ENCODE measurements around the gene GPX5.
A peak's percentile ranks its signal among the peaks of the same experiment; 100 is the strongest.
"Not testable (repeated sequence)": the region's sequence is repeated elsewhere in the genome, so short reads cannot be mapped to it uniquely, and the experiment has no call there.

Gene GPX5

DNA sequence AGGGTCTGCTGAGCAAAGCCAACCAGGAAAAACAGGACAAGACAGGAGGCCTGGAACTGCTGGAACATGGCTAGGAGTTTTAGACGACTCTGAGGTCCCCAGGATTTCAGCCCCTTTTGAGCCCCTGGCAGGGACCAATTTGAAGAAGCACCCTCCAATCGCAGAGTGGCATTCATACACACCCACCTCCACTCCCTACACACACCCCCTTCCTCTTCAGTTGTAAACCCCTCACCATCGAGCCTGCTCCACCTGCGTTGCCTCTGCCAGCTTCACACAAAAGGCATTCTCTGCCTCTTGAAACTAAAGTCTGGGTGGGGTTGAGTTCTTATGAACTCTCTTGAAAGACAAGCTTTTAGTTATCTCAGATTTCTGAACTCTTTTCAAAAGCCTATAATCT, 10.0 kb upstream of the GPX5 start, which contains the start of gene GPX6:
Gene GPX6 (minus strand): TSS at position 118 of the 400 bp plus-strand sequence. CDS start 50 bp downstream, at position 68.
- DNase-seq = no peak

DNA sequence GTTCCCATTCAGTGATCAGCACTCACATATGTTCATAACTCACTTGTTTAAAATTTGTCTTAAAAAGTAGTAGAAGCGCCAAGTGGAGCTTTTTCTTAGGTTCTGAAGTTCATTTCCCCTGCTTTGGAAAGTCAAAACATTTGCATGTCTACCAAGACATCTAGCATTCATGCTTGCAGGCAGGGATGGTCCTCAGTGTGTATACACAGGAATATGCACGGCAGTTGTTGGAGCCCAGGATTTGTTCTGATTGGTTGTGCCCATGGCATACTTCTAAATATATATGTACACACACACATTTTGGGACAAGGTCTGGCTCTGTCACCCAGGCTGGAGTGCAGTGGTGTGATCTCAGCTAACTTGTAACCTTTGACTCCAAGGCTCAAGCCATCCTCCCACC, 7.7 kb upstream of the GPX5 start:
- no peak for DNase-seq

DNA sequence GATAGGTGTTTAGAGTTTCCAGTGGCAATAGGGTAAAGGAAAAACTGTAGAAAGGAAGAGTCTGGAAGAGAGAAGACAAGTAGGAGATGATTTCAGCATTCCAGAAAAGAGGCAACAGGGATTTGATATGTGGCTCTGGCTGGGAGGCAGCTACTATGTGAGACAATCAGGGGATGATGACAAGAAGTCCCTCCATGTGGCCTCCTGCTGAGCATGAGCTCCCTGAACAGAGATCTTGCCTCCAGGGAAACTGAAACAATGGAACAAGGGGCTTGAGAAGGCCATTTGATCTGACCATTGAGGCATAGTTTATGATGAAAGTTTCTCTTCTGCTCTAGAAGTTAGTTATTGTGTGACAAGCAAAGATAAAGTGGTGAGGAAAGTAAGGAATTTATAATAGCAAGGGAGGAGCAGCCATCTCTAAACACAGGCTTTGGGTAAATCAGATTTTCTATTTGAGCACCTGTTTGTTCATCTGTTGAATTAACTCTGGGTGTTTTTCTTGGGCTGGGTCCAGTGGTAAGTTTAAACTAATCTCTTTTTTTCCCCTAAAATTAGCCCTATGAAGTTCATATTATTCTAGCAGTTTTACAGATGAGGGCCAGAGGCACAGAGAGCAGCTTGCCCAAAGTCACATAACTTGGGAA, 3.0 kb upstream of the GPX5 start:
- DNase-seq = no peak

DNA sequence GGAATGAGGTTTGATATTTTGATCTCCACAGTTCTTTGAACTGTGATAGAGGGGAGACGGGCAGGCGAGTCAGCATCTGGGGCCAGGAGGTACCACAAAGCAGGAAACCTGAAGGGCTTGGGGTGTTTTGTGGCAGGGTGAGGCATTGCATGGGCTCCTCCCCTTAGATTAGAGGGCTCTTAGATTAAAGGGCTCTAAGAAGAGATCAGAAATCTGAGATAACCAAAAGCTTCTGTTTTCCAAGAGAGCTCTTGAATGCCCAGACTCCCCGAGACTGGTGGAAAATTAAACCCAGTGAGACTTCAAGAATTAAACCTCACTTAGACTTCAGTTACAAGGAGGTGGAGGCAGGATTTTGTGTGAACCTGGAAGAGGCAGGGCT, 2.4 kb upstream of the GPX5 start:
- DNase-seq = no peak

DNA sequence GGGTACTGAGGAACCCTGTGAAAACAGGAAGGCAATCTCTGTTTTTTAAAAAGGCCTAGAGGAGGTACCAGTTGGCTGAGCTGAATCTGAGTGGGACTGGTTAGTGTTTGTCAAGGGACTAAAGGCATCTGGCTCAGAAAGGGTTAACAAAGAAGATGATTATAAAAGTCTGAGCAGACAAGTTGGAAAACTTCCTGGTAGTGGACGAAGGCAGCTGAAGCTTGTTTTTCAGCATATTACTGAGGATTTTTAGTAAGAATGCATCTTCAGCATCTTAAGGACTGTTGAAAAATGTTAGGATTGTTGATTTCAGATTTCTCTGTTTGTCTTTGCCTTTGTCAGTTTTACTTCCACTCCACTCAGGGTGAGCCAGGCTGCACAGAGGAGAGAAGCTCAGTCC, 5.1 kb downstream of the GPX5 start:
- no peak for DNase-seq

DNA sequence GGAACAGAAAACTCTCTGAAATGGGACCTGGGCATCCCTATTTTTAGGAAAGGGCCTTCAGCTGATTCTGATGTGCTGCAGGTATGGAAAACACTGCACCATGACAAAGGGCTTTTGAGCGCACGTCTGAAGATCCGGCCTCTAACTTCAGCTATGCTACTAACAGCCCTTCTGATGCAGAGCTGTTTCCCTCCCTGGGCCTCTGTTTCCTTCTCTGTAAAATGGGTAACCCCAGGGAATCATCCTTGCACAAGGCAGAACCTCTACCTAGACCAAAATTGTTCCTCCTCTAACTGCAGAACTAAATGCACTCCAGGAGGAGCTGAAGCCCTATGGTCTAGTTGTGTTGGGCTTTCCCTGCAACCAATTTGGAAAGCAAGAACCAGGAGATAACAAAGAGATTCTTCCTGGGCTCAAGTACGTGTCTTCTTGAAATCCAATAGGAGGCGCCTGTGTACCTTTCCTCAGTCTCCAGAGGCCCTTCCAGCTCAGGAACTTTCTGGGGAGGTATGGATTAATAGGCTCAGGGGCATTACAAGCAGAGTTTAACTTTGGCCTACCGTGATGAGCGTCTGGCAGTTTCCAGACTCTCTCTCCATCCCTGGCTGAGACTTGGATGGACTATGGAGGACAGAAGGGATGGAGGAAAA, 5.9 kb downstream of the GPX5 start:
- no peak for DNase-seq

DNA sequence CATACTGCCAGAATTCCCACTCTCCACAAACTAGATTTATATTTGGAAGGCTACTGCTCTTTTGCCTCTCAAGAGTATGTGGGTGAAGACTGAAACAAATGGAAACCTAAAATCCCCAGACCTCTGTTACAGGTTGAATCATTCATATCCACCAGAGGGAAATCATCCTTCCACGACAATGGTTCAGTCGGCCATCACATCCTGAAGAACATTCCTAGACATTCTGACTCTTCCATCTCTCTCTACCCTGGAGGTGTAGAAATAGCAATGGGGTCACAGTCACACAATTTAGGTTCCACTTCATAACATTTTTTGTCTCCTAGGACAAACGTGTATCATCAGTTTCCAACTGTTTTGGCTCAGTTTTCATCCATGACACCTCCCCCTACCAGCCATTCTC, 8.6 kb downstream of the GPX5 start:
- no peak for DNase-seq

DNA sequence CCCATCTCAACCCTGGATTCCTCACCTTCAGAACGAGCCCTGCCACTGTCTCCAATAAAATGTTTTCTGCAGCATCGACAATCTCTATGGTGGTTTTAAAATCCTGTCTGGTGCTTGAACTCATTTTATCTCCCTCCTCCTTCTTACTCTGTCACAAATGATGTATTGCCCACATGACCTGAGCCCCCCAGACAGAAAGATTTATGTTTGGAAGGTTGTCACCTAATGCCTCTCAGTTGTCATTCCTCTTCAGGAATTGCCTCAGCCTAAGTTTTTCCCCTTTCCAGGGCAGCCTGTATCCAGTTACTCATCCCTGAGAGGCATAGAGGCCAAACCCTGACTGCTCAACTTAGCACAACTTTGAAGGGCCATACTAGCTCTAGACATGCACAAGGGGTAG, 9.2 kb downstream of the GPX5 start:
- DNase-seq = no peak

DNA sequence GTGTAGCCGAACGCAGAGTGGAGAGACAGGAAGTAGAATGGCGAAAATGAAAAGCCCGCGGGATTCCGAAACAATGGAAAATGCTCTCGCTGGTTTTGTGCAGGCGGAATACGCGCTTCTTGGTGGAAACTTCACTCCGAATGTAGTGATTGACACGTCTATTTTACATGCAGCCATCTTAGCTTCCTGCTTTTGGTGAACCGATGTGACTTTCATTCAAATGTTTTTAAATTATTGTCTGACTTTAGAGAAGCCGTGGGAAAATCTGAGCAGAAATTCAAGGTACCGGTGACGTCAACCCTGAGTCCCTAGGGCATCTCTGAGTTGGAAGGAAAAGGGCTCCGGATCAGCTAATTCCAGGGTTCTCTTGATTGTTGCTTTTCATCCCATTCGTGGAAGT, 11.4 kb downstream of the GPX5 start:
- DNase-seq = no peak

DNA sequence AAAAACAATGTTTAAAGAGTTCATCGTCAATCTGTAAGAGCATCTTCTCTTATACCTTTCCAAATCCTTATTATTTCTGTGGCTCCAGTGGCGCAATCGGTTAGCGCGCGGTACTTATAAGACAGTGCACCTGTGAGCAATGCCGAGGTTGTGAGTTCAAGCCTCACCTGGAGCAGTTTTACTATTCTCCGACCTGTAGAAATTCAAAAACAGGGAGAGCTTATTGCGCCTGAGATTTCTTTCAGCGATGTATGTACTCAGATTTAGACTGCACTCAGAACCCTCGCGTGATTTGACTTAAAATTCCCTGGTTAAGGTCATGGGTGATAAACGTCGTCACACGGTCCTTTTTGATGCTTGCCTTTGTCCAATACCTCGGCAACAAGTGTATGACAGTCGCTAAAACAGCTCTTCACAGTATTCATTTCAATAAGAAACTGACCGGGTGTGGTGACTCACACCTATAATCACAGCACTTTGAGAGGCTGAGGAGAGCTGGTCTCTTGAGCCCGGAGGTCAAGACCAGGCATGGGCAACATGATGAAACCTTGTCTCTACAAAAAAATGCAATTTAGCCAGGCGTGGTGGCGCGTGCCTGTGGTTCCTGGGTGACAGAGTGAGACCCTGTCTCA, 11.9 kb downstream of the GPX5 start:
- DNase-seq = no peak

DNA sequence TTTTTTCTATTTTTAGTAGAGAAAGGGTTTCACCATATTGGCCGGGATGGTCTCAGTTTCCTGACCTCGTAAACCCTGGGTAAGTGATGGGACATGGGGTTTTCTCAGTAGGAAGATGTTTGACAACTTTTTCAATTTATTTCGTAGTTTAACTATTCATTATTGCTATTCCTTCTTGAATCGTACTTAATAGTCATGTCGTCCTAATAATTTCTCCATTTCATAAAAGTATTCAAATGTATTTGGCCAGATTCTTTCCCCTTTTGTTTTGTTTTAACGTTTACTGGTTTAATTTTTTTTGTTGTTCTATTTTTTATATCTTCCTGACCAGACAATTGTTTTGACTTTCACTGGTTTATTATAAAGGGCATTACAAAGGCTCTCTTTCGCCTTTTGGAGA, 16.3 kb downstream of the GPX5 start:
- no peak for DNase-seq

DNA sequence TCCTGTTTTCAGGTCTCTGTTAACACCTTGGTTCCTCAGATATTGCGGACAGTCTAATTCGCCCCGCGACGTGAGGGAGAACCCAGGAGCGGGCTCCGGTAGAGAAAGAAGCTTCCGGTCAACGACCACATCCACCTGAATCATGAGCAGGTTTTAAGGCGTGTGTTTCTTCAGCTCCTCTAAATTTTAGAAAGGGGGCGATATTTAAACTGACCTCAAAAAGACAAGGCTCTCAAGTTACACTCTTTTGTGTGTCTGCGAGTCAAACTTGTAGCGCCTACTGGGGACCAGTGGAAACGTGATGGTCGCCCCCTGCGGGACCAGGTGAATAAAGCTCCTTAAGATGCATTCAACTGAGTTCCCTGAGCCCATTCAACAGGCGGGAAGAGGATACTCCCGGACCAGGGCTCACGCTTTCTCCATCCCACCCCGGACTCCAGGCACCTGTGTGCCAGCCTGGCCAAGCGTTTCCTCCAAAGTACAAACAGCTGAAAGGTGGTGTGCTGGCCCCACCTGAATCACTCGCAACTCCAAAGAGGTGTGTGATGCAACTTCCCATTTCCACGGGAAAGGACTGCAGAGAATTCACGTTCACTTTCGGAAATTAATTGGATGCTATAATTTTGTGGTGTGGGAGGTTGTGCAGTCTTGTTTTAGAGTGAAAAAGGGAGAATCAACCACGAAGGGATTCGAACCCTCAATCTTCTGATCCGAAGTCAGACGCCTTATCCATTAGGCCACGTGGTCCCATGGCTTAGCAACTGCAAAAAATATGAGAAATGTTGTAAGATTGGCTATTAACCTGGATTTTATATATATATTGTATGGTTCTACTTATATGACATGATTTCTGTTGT, 17.0 kb downstream of the GPX5 start:
- DNase-seq = peak in 1 of 2 donors; percentile 24

DNA sequence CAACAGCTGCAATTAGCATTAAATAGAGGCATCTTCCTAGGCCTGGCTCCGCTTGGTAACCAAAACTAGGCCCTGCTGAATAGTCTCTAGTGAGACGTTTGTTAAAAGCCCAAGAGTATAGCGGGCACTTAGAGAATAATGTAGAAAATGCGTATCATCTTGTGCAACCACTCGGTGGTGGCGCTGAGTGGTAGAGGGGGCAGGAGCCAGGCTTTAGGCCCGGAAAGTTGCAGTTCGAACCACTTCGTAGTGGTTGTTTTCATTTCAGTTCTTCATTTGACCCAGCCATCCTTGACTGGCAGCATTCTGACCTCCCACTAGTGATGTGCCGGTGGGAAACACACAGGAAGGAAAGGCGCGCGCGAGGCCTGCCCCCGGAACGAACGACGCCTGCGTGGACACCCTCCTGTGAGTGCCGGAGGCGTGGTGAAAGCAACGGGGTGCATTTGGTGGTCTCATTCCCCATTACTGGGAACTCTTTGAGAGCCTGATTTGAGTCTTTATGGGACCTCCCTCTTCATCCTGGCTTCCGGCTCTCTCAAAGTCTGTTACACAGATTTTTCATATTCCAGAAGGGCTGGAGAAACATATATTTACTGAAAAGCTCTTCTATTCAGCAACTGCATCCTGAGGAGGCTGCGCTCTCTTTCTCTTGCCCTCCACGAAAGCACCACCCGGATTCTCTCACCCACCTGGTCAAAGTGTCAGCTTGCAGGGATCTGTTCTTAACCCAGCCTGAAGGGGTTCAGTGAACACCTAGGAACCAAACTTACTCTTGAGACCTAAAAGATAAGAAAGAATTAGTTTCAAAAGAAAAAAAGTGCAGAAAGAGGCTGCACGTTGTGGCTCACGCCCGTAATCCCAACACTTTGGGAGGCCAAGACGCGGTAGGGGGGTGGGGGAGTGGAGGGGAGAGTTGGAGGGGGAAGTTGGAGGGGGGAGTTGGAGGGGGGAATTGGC, 18.2 kb downstream of the GPX5 start:
- no peak for DNase-seq

DNA sequence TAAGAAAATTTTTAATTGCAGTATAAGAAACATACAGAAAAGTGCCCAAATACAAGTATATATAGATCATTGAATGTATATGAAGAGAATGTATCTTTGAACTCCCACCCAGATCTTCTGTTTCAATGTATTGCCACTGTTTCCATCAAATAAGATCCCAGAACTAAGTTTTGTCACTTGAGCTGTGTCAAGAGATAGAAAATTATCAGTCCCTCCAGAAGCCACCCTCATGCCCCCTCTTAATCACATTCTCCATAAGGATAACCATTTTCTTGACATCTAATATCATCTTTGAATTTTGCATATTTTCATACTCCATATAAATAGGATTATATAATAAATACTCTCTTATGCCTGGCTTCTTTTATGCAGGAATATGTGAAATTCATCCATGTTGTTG, 20.3 kb downstream of the GPX5 start:
- DNase-seq = no peak

DNA sequence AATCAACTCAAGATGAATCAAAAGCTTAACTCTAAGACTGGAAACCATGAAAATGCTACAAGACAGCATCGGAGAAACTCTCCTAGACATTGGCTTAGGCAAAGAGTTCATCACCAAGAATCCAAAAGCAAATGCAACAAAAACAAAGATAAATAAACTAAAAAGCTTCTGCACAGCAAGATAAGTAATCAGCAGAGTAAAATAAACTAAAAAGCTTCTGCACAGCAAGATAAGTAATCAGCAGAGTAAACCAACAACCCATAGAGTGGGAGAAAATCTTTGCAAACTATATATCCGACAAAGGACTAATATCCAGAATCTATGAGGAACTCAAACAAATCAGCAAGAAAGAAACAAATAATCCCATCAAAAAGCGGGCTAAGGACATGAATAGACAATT, 21.3 kb downstream of the GPX5 start:
- DNase-seq = not testable (repeated sequence)

DNA sequence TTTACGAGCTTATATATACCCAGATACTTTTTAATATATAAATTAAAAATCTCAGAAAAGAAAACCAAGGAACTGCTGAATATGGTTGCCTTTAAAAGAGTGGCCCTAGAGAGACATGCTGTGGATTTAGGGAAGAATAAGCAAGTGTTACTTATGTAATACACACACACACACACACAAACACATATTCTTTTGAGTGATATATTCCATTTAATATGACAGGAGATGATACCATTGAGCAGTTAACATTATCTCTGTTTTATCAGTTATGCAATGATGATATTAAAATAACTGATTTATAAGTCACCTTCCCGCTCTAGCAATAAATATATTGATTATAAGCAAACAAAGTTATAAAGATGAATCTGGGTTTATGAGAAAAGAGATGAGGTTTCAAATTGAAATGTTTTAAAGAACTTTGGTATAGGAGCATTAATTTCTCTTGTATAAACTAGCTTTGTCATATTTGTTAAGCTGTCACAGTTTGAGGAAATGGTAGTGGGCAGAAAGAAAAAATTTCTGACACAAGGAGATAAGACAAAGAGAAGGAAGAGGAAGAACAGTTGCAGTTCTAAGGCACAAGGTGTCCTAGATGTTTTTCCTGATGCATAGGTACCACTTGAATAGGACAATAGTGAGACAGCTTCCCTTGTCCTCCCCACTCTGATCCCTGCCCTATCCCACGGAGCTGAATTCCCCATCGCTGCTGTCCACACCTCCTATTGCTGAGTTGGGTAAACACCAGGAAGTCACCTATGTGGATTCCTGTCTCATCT, 26.4 kb downstream of the GPX5 start:
- DNase-seq = no peak

DNA sequence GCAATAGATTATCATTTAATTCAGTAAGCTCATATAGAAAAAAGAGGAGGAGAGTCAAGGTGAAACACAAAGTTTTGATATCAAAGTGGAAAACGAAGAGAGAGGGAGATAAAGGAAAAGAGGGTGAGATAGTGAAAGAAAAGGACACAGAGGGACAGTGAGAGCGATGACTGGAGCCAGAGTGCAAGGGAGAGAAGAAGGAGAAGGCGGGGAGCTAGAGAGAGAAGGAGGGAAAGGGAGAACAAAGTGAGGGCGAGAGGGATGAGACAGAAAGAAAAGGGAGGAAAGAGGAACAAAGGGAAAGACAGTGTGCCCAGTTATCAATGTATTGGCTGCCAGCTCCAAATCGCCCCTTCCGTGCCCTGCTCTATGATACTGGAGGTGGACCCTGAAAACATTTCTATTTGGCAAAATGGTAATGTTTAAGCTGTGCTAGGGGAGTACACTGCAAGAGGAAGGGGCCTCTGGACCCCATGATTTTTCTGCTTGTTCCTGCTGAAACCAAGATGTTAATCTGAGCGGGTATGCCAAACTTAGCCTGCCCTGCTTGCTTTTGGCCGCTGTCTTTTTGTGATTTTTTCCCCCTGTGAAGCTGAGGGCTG, 27.8 kb downstream of the GPX5 start:
- DNase-seq = no peak

DNA sequence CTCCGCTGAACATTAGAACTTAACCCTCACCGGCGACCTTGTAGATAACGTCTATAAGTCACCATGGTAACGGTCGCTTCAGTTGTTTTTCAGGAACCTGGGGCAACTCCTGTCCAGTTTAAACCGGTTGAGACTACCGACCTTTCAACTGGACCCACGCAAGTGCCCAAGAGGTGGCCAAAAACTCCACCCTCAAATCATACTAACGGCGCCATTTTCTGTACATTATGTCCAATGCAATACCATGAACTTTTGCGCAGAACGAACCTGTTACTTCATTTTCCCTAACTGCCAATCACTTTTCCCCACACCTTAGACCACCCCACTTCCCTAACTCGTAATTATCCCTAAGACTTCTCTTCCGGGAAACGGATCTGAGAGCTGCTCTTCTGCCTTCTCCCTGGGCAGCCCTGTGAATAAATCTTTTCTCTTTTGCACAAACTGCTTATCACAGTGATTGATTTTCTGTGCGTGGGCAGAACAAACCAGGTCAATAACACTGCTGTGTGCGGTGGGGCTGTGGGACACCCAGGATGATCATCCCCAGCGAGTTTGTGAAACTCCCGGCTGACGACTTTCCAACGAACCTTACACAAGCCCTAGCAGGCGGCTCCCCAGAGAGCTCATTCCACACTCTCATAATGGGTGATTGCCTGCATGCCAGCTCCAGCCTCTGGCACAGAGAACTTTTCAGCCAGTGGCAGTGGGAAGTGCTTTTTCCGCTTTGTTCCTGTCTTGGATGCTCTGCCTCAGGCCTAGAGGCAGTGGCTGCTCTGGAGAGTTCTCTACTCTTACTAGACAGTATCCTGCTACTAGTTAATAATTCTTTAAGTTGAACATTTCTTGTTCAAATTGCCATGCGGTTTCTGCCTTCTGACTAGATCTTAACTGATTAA, 28.6 kb downstream of the GPX5 start:
- no peak for DNase-seq

DNA sequence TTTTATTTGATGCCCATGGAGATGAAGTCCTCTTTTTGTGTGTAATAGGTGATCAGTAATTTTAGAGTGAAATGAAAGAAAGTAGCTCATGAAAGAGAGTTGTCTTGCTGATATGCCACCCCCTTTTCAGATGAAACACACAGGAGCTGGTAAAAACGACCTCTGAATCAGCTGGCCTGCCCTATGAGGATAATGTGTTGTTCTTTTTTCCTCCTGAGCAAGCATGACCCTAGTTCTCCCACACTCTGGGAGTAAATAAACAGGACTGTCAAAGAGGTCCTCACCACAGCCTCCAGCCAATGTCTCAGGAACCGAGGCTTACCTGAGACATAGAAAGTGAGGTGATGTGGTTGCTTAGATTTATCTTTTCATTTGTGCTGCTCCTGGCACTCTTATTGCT, 29.5 kb downstream of the GPX5 start:
- DNase-seq = no peak

DNA sequence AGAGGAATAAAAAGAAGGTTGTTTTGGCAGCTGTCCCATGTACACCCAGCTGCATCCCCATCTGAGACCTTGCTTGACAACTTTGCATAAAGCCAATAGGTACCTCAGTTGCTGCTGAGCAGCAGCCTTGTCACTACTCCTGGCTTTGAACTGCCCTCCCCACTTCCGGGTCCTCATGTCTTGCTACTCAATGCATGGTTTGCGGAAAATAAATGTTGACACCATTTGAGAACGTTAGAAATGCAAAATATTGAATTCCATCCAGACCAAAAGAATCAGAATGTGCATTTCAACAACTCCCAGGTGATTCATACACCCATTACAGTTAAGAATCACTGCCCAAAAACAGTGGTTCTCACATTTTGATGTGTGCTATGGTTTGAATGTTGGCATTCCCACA, 32.9 kb downstream of the GPX5 start:
- no peak for DNase-seq
